Suppressor macrophage treated with lipopolysaccharide for 4 hours (primary cell): ENCODE measurements around the gene PANK4.

ENCODE experiments used
- DNase-seq: peaks from one replicate; pipeline ENCODE4 v3.0.0-alpha.2; 2020

PANK4 gene

DNA sequence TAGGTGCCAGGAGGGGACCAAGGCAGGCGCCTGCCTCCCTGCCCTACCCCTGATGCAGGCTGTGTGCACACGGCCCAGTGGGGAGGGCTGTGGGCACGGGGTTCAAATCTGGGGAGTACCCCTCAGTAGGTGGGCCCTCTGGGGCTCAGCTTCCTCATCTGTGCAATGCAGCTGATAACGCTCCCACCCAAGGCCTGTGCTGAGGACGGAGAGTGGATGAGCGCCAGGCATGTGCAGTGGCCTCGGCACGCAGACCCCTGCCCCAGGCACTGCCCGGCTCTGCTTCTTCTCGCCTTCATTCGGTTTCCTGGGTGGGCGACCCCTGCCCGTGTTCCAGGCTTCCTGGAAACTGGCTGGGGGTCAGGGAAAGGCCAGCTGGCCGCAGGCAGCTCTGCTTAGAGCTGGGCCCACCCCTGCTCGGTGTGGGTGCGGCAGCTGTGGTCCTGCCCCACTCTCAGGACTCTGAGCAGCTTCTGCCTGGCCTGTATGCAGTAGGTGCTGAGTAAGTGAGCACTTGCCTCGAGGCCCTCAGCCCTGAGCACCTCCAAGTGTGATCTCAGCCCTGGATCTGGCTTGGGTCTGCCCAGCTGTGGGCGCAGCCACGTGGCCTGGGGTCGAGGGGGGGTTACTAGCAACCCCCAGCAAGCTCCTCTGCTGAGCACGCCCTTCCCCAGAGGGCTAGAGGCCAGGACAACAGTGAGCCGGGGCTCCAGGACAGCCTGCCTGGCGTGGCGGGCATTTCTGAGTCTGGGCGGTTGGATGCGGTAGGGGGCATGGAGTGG, 17.9 kb upstream of the PANK4 start:
- no peak for DNase-seq

DNA sequence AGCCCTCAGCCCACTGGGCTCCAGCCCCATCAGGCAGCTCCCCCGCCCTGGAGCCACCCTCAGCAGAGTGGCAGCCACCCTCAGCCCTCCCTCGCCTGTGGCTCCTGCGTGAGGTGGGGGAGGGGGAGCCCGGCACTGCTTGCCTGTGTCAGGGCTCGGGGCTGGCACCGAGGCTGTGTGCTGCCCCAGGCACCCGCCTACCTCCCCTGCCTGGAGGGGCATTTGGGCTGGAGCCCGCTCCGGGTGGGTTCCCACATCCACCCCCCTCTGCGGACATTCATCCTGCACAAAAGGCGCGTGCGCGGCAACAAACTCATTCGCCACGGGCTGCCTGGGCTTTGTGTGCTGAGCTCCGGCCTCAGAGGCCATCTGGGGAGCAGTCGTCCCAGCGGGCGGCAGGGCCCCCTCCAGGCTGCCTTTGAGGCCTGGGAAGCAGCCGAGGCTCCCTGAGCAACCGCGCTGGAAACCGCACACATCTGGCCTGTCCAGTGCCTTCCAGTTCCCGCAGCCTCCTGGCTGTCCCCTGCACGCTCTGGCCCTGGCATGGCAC, 17.2 kb upstream of the PANK4 start:
- no peak for DNase-seq

DNA sequence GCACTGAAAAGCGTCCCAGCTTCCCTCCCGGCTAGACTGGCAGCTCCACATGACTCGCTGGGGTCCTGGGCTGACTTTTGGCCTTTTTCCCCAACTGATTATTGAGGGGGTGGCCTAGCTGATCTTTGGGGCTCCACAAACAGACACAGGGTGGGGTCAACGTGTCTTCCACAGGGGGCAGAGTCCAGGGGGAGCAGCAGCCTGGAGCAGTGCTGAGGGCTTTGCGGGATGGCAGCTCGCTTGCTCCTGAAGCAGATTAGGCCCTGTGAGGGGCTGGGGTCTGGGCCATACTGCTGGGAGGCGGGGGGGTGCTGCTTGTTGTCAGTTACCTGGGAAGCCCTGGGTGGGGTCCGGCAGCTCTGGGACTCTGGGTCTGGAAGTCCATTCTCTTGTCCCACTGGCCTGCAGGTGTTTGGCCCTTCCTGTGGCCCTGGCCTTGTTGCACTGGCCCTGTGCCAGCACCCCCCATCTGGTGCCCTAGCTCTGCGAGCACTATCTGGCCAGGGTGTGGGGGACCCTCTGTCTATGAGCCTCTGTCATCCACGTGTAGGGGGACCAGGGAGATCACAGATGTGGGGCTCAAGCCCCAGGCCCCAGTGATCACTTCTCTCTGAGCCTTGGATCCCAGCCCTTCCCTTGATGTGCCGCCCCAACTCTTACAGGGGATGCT, 16.0 kb upstream of the PANK4 start:
- no peak for DNase-seq

DNA sequence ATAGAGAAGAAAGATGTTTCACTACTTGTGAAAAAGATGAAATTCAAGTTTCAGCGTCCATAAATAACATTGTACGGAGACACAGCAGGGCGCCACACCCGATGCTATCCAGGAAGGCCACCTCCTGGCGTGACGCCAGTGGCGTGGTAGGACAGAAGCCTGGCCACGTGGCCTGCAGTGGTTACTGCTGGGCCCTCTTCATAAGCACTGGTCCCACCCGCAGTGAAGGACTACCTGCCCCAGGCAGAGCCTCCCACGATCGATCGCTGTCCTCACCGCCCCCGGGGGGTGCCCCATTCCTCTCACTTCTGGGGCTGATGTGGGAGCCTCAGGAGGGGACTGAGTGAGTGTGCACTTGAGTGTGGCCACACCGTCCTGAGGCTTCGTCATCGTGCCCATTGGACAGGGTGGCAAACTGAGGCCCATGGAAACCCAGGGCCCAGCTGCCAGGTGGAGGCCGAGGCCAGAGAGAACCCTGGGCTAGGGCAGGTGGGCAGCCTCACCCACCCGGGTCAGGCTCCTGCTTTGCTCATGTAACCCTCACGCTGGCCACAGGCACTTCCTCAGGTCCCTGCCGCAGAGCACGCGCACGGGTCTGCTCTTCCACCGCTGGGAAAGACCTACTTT, 15.3 kb upstream of the PANK4 start:
- no peak for DNase-seq

DNA sequence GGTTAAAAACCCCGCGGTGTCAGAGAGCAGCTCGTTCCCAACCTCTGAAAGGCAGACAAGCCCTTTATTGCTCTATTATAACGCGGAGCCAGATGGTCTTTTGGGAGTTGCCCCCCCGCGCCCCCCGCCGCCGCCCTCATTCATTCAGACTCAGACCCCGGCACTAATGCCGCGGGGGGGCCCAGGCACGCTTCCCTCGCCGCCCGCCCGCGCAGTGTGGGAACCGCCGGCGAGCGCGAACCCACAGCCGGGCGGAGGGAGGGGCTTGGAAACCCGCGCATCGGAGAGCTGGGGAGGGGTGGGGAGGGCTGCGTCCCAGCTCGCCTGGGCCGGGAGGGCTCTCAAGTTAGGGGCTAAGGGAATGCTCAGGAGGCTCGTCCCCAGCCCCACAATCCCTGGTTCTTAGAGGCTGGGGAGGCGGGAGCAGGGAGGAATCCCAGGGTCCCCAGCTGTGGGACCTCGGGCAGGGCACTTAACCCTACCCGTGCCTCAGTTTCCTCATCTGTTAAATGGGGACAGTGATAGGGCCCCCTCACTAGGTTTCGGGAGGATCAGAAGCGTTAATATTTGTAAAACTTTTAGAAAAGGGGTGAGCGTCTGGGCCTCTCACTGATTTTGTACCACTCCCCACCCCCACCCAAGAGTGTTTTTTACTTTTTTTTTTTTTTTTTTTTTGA, 14.6 kb upstream of the PANK4 start:
- no peak for DNase-seq

DNA sequence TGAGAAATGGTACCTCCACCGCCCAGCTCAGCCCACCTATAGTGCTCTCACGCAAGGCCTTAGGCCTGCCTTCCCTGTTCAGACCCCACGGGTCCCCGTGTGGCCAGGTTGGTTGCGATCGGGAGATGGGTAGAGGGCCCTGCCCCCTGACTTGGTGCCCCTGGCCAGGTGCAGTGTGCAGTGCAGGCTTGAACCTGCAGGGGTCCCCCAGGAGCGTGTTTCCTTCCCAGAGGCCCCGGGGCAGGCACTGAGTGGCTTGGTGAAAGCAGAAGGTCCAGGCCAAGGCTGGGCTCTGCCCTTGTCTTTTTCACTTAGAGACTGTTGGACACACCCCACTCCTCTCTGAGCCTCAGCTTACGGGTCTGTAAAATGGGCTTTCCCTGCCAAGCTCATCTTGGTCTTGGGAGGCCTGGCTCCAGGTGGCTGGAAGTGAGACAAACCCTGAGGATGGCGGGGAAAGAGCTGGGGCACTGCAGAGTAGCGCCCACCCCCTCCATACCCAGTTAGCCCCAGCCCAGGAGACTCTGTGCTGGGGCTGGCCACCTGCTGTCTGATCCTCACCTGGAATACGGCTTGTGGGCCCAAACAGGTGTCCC, 13.0 kb upstream of the PANK4 start:
- DNase-seq: peak; percentile 19

DNA sequence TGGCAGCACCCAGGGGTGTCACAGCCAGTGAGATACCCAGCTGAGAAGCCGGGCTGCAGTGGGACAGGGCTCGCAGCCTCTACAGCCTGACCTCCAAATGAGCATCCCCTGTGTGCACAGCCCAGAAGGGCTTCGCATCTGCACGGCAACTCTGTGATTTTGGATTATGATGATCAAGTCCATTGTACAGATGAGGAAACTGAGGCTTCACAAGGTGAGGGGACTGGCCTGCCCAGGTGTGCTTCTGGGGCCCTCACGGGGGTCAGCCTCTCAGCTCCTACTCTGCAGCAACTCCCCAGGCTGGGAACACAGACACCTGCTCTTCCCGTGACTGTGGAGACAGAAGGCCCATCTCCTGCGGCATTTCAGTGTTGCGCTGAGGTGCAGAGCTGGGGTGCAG, 12.5 kb upstream of the PANK4 start:
- no peak for DNase-seq

DNA sequence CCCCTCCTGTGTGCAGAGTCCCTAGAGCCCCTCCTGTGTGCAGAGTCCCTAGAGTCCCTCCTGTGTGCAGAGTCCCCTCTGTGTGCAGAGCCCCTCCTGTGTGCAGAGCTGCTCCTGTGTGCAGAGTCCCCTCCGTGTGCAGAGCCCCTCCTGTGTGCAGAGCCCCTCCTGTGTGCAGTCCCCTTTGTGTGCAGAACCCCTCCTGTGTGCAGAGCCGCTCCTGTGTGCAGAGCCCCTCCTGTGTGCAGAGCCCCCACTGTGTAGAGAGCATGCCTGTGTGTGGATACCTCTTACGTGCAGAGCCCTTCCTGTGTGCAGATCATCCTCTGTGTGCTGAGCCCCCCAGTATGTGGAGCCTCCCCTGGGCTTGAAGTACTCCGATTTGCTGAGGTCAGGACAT, 12.0 kb upstream of the PANK4 start:
- DNase-seq: no peak

DNA sequence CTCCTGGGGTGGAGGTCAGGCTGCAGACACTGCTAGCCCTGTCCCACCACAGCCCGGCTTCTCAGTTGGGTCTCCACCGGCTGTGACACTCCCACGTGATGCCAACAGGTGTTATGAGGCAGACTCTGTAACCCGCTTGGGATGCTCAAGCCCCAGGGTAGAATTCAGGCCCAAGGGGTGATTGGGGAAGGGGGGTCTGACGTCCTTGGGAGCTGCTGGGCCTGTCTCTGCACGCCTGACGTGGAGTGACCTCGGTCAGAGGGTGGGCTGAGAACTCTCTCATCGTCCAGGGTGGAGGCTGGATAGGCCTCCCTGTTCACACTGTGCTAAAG, 11.4 kb upstream of the PANK4 start:
- no peak for DNase-seq

DNA sequence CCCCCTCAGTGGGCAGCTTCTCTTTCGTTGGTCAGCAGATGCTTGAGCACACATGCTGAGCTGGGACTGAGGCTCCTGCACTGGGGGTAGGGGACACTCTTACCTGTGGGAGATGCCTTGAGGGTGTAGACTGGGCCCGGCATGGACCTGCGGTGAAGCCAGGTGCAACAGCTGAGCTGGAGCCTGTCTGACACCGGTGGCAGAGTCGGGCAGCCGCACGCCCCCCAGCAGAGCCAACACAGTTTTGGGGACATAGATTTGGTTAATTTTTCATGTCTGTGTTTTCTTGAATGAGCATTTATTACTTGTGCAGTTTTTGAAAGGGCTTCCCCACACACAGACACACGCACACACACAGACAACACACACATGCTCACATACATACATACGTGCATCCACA, 9.6 kb upstream of the PANK4 start:
- DNase-seq: no peak

DNA sequence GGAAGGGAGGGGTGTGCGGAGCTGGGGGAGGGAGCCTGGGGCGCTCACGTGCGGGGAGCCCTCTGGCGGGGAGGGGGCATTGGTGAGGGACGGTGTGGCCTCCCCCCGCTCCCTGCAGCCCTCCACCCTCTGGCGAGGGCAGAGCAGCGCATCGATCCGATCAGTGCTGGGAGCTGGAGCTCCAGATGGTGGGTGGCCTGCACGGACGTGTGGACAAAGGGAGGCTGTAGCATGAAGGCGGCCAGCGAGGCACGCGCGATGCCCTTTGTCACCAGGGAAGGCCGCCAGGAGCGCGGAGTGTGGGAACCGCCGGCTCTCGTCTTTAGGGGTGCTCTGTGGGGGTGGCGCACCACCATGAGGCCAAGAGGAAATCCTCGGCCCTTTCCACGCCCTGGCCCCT, 9.1 kb upstream of the PANK4 start:
- no peak for DNase-seq

DNA sequence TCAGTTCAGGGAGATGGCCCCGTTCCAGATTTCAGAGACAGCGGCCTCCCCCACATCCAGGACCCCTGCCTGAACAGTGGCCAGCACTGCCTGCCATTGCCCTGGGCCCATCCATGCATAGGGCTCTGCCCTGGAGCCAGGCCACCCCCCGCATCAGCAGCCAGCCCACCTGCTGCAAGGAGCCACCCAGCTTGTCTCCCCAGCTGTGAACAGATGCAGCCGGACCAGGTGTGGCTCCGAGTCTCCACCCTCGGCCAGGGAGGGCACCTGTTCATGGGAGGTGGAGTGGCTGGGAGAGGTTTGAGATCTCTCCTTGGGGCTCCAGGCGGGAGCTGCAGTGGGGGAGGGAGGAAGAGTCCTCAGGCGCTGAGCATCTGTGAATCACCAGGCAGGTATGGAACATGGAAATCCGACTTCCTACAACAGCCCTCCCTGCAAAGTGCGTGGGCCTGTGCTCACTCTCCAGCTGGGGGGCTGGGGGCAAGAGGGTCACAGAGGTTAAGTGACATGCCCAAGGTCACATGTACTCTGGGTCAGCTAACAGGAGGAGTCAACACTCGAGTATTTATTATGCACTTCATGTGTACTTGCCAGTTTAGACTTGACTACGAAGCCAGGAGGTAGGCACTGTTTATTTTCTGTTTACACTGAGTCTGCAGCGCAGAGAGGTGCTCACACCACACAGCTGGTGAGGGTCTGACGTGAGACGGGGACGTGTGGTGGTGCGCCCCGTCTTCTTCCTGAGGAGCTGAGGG, 8.5 kb upstream of the PANK4 start:
- DNase-seq: no peak

DNA sequence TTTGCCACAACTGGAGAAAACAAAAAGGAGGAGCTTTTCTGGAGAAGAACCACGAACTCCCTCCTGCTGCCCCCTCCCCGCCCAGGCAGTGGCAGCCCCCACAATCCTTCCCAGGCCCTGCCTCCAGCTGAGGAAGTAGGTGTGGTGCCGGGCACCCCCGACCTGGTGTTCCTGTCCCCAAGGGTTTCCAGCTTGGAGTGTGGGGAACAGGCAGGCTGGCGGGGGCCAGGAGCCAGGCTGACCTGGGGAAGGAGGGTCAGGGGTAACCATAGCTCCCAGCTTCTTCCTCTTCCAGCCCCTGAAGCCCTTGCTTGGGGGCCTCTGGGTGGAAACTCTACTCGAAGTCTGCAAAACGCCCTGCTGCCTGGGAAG, 7.9 kb upstream of the PANK4 start:
- DNase-seq: no peak

DNA sequence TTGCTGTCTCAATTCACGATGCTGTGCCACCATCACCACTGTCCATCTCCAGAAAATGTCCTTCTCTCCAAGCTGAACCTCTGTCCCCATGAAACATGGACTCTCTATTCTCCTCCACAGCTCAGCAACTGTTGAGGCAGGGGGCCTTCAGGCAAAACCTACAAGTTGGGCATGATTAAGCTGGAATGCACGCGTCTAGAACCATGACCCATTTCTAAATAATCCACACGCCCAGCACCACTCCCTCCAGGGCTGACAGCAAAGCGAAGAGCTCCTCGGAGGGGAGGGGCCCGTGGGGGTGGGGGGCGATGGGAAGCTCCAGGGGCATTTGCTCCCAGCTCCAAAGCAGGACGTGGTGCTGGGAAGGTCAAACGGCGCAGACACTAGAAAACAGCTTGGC, 7.0 kb upstream of the PANK4 start:
- no peak for DNase-seq

DNA sequence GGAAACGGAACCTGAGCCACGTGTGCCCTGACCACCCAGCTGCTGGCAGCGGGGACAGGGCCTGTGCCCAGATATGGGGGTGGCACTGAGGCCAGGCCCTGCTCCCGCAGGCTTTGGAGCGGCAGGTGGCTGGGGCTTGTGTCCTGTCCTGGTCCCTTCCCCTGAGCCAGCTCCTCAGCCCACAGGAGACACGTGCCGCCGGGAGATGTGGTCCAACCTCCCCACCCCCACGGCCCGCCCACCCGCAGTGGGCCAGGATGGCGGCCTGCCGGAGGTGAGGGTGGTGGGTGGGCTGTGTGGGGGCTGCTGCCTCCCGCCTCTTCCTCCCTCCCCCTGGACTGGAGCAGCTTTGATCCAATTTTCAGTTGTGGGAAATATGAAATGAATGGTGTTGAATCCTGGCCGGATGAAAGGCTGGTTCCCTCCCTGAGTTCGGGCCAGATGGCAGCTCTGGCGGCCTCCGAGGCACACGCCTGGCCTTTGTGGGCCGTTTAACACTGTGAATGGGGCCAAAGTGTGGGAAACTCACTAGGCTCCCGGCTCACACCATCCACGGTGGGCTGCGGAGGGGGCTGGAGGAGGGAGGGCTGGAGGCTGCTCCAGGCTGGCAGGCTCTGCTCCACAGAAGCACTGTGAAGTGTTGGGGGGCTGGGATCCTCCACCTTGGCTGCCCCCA, 6.2 kb upstream of the PANK4 start:
- no peak for DNase-seq

DNA sequence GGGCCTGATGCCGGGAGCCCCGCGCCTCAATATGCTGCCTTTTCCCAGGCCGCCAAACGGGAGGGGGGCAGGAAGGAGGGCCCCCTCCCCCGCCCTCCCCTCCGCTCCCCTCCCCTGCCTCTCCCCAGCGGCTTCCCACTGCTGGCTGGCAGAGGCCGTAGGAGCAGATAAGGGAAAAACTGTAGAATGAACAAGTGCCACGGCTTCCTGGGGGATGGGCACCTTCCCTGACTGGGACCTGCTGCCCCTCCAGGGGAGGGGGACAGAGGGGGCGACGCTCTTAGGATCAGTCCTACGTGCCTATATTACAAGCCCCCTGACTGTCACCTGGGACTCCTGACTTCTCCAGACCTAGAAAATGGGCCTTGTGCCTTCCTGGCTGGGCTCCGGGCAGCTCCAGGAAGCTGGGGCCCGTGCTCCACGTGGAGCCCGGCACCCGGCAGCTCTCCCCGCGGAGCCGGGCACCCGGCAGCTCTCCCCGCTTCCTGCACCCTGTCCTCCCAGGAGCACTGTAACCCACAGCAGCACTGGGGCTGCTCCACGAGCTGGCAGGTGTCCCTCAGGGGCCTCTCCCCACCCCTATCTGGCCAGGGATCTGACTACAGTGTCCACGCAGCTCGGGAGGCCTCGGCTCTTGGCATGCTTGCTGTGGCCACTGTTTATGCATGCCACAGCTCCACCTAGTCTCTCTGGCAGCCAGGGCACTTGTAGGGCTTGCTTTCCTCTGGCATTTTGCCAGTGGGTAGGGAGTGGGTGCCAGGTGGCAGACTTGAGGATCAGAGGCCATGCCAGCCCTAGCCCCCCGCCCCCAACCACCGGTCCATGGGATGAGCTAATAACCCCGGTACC, 4.3 kb upstream of the PANK4 start:
- no peak for DNase-seq

DNA sequence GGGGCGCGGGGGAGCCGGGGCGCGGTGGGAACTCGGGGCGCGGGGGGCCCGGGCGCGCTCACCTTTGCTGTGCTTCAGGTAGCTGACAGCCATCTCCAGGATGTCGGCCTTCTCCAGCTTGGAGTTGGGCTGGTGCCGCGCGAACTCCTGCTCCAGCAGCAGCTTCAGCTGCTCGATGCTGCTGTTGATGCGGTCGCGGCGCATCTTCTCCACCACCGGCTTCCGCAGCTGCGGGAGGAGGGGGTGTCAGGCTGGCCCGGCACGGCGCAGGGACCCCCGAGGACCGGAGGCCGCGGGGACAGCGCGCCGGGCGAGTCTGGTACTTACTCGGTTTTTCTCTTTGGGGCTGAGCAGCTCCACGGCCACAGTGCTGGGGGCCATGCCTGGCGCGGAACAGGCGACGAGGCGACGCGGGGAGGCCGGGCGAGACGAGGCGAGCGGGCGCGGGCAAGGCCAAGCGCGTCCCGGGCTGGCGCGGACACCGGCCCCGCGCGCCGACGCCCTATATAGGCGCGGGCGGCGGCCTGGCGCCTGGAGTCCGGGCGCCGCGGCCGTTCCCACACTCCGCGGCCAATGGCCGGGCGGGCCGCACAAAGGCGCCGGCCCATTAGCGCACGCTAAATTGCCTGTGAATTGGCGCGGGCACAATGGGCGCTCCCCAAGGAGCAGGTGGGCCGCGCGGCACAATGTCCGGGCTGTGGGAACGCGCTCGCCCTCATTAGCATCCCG, 3.6 kb upstream of the PANK4 start, which contains the start of gene HES5:
HES5 (minus strand) TSS at position 480 of the 729 bp plus-strand sequence; CDS start at position 381, 99 bp downstream.
- DNase-seq: no peak

DNA sequence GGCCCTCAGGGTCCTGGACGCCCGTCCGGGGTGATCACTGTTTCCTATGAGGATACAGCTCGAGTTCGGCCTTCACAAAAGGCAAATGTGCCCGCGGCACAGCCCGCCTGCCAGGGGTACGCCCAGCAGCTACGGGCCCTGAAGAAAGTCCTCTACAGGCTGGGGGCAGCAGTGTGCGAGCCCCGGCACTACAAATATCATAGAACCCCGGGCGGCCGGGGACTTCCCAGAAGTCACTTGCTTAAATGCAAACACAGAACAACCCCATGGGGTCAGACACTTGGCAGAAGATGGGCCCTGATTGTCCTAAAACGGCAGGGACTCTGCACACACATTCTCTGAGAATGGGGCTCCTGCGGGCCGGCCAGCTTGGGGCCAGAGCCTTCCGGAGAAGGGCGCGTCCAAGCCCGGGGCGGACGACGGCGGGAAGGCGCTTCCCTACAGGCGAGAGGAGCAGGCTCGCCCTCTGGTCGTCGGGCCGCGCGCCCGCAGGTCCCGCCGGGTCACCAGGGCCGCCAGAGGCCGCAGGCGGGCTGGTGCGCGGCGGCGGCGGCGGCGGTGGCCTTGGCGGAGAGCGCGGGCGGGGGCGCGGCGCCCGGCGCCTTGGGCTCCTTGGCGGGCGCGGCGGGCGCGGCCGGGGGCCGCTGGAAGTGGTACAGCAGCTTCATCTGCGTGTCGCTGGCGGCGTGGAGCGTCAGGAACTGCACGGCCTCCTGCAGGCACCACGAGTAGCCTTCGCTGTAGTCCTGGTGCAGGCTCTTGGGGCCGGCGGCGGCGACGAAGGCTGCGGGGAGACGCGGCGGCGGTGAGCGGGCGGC, 2.8 kb upstream of the PANK4 start:
- DNase-seq: peak; percentile 62

DNA sequence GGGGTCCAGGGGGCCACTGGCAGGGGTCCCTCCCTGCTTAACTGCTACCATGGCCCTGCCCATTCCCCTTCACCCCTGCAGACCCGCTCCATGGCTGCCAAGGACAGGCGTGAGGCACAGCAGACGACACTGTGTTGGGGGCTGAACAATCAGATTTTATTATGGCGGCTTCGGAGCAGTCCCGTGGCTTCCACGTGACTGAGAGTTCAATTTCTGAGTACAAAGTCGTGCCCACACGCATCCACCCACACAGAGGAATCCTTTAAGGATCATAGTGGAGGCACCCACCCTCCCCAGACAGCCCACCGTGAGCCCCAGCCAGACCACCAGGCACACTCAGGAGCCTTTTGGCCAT, 2.2 kb upstream of the PANK4 start:
- DNase-seq: no peak
